ENCODE results near the gene UBL4B. TPM values are rescaled to one million over a fixed set of nuclear protein-coding genes. Genes with fewer than 3 reads are reported as not detected.
"Not testable (repeated sequence)": the region's sequence is repeated elsewhere in the genome, so short reads cannot be mapped to it uniquely, and the experiment has no call there.

The UBL4B gene, protein sequence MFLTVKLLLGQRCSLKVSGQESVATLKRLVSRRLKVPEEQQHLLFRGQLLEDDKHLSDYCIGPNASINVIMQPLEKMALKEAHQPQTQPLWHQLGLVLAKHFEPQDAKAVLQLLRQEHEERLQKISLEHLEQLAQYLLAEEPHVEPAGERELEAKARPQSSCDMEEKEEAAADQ
- not detected for total RNA-seq
- long read RNA-seq, result 0 reads

- DNase-seq (no peak), ATAC-seq (no peak)
- intact Hi-C loops (cut with DNase I, micrococcal nuclease), result no loop called here
Measured at GRCh38 chr1:110112143-110112542, at the start of gene UBL4B. TSS of gene UBL4B (plus strand) at chr1:110112443. CDS start at chr1:110112535, 92 bp downstream.

- DNase-seq (no peak), ATAC-seq (no peak)
- intact Hi-C loops (cut with DNase I, micrococcal nuclease), result no loop called here
Measured at GRCh38 chr1:110062612-110063011, 49.6 kb upstream of the UBL4B start.

GRCh38 chr1:110063781-110064180 is 48.5 kb upstream of the UBL4B start:
- no peak for ATAC-seq
- DNase-seq, result no peak
- intact Hi-C loops (cut with DNase I, micrococcal nuclease), result no loop called here

- no peak for DNase-seq
- intact Hi-C loops (cut with DNase I, micrococcal nuclease), result no loop called here
- ATAC-seq, result no peak
Measured at GRCh38 chr1:110064576-110065337, 47.5 kb upstream of the UBL4B start.

- DNase-seq (no peak), ATAC-seq (no peak)
- intact Hi-C loops (cut with DNase I, micrococcal nuclease), result no loop called here
Measured at GRCh38 chr1:110065841-110066240, 46.4 kb upstream of the UBL4B start.

DNA sequence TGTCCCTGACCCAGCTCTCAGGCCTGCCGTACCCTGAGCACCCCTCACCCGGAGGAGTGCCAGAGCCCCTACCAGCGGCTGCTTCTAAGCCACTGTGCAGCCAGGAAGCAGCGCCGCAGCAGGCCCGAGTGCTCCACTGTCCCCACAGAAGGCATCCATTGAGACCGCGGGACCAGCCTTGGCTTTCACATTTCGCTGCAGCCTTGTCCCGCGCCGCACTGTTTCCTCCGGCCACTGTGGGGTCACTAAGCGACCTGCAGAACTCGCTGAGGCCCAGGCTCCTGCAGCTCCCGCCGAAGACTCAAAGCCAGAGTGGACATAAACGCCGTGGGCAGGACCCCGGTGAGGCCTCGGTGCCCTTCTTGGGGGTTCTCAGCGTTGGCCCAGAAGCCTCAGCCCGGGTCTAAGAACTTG is 44.8 kb upstream of the UBL4B start:
- intact Hi-C loops (cut with DNase I, micrococcal nuclease), result no loop called here
- no peak for DNase-seq
- no peak for ATAC-seq

DNA sequence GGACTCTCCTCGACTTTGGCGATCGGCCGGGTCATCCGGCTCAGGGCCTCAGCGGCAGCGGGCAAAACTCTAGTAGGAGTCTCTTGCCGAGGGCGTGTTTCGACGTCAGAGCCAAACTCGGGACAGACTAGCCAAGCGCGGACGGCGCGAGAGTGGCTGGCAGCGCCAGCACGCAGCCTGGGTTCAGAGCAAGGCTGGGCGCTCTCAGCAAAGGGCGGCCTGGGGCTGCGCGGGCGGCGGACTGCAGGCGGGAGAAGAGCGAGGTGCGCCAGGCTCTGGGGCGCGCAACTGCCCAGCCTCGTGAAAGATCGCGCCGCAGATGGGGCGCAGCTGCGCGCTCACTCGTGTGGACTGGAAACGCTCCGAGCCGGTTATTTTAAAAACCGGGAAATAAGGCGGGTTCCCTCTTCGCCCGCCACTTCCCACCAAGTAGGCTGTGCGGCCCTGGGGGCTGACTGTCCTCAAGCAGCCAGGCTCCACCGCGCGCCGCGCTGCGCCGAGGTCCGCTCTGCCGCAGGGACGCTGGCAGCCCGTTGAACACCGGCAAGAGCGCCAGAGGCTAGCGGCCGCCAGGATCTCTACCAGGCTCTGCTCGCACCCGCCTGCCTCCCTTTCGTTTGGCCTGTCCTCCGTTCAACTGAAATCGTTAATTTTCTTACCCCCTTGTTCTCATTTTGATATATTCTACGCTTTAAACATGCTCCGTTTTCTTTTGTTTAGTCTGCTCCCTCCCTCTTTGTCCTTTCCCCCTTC is 44.2 kb upstream of the UBL4B start:
- ATAC-seq (peak; percentile 19), DNase-seq (no peak)
- intact Hi-C loops (cut with DNase I, micrococcal nuclease), result no loop called here

DNA sequence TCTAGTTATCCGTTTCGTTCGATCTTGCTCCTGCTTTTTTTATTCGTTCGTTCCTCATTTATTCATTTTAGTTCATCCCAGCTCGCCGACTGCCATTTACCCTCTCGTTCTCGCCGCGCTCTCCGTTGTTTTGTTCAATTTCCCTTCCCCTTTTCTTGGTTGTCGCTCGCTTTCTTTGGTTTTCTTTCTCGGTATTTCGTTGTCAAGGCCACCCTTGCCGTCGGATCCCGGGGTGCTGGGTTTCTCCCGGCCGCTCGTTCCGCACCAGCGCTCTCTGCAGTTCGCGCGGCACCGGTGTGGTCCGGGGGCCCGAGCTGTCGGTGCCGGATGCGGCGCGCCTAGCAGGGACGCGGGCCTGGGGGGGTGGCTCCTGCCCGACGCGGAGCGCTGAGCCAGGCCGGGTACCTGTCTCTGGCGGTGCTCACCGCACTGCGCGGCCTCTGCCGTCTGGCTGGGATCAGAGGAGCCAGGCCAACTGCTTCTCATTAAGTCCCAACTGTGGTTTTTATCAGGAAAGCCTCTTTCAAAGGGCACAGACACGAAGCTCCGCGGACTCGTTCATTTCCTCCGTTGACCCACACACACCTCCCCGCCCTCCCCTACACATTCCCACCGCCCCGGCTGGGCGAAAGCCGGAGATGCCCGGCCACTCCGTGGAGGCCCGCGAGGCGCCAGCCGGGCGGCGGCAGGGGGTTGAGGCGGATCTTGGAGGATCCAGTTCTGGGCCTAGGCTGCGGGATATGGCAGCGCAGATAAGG is 43.4 kb upstream of the UBL4B start:
- ATAC-seq (peak; percentile 27), DNase-seq (no peak)
- intact Hi-C loops (cut with DNase I, micrococcal nuclease), result no loop called here

GRCh38 chr1:110069404-110070281 is 42.6 kb upstream of the UBL4B start:
- intact Hi-C loops (cut with DNase I, micrococcal nuclease), result no loop called here
- DNase-seq, result no peak

DNA sequence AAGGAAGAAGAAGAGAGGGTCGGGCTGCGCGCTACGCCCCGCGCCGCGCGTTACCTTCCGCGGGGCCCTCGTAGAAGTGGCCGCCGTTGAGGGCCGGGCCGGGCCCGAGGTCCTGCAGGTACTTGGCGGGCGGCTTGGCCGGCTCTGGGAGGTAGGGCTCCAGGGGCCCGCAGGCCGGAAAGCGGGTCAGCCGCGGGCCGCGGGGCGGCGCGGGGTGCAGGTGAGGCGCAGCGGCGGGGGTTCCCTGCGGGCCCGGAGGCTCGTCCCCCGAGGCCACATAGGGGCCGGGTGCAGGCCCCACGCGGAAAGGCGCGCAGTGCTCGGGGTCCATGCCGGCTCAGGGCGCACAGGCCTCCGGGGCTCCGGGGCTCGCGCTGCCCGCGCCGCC is 42.0 kb upstream of the UBL4B start:
- no peak for DNase-seq
- intact Hi-C loops (cut with DNase I, micrococcal nuclease), result no loop called here
- ATAC-seq, result peak; percentile 18

More at GRCh38 chr1:110069404-110070281, 42.6 kb upstream of the UBL4B start:
- ATAC-seq, result peak; percentile 43

- DNase-seq, result no peak
- intact Hi-C loops (cut with DNase I, micrococcal nuclease), result no loop called here
- no peak for ATAC-seq
Measured at GRCh38 chr1:110070671-110071242, 41.5 kb upstream of the UBL4B start, which contains the start of gene ALX3. TSS of gene ALX3 (minus strand) at chr1:110070672. CDS start at chr1:110070612, 60 bp downstream.

DNA sequence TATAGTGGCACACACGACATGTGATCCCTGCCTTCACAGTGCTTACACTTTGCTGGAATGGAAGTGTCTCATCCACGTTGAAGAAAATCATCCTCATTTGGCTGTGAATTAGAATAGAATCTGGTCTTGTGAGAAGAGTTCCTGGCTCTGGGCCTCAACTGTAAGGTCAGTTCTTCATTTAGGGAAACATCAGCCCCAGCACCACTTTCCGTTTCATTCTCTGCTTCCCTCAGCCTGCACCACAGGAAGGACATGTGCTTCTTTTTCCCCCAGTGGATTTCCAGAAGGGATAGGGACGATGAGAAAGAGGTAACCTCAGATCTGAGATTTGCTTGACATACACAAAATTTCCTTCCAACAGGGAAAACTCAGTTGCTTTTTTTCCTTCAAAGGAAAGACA is 38.1 kb upstream of the UBL4B start:
- no peak for ATAC-seq
- intact Hi-C loops (cut with DNase I, micrococcal nuclease), result no loop called here
- no peak for DNase-seq

DNA sequence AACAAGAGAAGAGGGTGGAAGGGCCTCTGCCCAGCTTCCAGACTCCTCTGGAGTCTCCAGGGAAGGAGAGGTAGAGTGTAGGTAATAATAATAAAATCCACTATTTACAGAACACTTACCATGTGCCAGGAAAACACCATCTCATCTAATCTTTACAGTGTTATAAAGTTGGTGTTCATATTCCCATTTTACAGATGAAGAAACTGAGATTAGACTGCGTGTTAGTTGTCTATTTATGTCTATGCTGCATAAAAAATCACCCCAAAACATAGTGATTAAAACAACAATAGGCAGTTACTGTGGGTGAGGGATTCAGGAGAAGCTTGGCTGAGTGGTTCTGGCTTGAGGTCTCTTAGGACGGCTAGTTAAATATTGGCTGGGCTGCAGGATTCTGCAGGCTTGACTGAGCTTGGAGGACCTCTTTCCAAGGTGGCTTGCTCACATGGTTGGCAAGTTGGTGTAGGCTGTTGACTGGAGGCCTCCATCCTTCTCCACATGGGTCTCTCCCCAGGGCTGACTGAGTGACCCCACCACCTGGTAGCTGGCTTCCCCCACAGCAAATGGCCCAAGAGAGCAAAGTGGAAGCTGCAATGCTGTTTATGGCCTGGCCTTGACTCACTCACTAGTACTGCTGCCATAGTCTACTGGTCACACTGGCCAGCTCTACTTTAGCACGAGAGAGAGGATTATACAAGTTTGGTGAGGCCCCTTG is 35.3 kb upstream of the UBL4B start:
- no peak for DNase-seq
- intact Hi-C loops (cut with DNase I, micrococcal nuclease), result no loop called here
- ATAC-seq, result no peak

GRCh38 chr1:110079995-110080394 is 32.2 kb upstream of the UBL4B start:
- intact Hi-C loops (cut with DNase I, micrococcal nuclease); DNase-seq; ATAC-seq: not testable (repeated sequence)

GRCh38 chr1:110081061-110081460 is 31.2 kb upstream of the UBL4B start:
- intact Hi-C loops (cut with DNase I, micrococcal nuclease), result no loop called here
- no peak for ATAC-seq
- no peak for DNase-seq

DNA sequence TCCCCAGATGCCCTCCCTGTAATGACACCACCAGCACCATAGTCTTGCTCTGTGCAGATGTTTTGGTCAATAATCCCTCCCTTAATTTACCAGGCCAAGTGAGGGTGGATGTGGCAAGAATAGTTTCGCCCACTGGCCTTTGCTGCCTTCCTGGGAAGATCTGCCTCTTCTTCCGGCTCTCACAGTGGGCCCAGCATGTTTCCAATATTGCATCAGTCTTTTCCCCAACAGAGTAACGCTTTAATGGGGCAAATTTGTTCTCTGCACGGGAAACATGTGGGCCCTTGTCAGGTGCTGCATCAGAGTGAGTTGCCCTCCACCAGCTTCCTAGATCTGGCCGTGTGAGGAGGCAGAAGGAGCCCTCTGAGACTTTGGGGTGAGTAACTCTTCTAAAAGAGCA is 29.8 kb upstream of the UBL4B start:
- intact Hi-C loops (cut with DNase I, micrococcal nuclease), result no loop called here
- DNase-seq (no peak), ATAC-seq (no peak)

All from left colon (tissue), 2 donors.